Measurements from ENCODE around the gene AHCYL1.

The AHCYL1 gene

GRCh38 chr1:110064576-110065337 lies 80.2 kb downstream of the AHCYL1 start:
- DNase-seq, result no peak

DNA sequence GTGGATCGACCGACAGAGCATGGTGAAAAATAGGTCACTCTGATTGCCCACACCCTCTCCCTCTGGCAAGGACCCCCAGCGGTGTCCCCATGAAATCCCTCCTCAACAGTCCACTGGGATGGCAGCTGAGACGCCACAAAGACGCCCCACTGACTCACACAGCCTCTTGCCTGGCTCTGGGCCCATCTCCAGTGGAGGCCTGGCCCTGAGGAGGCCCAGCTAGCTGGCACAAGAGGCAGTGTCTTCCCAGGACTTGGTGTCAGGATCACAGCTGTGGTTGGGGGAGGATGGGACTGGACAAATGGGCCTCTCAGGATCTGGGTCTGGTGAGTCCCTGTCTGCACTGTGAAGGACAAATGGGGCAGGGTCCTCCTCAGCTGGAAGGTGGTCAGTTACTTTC lies 81.3 kb downstream of the AHCYL1 start:
- DNase-seq, result no peak

GRCh38 chr1:110067479-110067892 lies 82.9 kb downstream of the AHCYL1 start:
- no peak for DNase-seq

GRCh38 chr1:110067893-110068645 lies 83.5 kb downstream of the AHCYL1 start:
- DNase-seq, result no peak

DNA sequence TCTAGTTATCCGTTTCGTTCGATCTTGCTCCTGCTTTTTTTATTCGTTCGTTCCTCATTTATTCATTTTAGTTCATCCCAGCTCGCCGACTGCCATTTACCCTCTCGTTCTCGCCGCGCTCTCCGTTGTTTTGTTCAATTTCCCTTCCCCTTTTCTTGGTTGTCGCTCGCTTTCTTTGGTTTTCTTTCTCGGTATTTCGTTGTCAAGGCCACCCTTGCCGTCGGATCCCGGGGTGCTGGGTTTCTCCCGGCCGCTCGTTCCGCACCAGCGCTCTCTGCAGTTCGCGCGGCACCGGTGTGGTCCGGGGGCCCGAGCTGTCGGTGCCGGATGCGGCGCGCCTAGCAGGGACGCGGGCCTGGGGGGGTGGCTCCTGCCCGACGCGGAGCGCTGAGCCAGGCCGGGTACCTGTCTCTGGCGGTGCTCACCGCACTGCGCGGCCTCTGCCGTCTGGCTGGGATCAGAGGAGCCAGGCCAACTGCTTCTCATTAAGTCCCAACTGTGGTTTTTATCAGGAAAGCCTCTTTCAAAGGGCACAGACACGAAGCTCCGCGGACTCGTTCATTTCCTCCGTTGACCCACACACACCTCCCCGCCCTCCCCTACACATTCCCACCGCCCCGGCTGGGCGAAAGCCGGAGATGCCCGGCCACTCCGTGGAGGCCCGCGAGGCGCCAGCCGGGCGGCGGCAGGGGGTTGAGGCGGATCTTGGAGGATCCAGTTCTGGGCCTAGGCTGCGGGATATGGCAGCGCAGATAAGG lies 84.3 kb downstream of the AHCYL1 start:
- no peak for DNase-seq

DNA sequence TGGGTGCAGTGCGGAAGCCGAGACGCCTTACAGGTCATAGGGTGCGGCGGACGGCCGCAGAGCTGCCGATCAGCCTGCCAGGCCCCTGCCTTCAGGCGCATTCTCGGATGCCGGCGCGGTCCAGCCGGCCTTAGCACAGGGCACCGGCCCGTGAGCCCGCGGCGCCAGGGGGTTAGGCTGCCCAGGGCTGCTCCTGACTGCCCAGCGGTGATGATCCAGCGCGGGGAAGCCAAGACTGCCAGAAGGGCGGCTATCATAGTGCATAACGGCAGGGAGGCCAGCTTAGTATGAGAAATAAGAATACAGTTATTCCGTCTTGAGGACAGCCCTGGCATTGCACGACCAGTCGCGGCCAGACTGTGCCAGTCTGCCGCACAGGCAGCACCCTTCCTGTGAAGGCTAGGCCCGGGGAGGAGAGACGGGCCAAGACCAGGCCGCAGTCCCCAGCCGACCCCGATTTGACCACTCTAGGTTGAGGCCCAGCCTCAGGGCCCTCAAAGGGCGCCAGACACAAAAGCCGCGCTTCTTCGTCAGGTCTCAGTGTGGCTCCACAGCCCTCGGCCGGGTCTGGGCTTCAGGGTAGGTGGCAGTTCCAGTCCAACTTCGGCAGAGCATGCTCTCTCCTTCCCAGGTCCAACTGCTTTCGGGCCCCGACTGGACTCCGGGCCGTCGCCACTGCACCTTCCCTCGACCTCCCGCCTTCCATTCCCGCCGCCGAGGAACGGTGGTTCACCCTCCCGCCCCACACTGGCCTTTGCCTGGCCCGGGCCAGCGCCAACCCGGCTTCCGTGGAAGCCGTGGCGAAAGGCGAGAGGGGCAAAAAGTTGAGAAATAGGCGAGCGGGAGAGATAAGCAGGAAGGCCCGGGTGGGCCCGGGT lies 85.1 kb downstream of the AHCYL1 start:
- DNase-seq, result no peak

- DNase-seq, result no peak
These were observed 85.7 kb downstream of the AHCYL1 start for GRCh38 chr1:110070282-110070669.

GRCh38 chr1:110070671-110071242 lies 86.2 kb downstream of the AHCYL1 start, which contains the start of gene ALX3:
Gene ALX3, minus strand, starts transcription at chr1:110070672. Its CDS starts 60 bp downstream, at chr1:110070612.
- no peak for DNase-seq
